Thyroid gland (tissue), 4 donors: ENCODE measurements around the gene GLIS2. TPM values are rescaled to one million over a fixed set of nuclear protein-coding genes. Genes with fewer than 3 reads are reported as not detected.

Experiments
- DNase-seq, 2 donors: peaks; one replicate each; pipeline ENCODE4 v3.0.0-alpha.2; 2019
- H3K27ac ChIP-seq, 3 donors: fragments of 200-600 bp; sonication (generic); 1 replicate in 2 of 3; 2 replicates in 1 of 3; pipeline ENCODE4 v1.5.1; 2016 to 2019; ENCODE audit warnings: mild to moderate bottlenecking in 1 of 3, moderate library complexity in 1 of 3
- H3K27me3 ChIP-seq: fragments of 200-600 bp; sonication (generic); one replicate; pipeline ENCODE4 v1.5.1; 2019
- H3K36me3 ChIP-seq, 2 donors: fragments of 200-600 bp; sonication (generic); one replicate each; pipeline ENCODE4 v1.5.1; 2016 to 2019
- H3K4me1 ChIP-seq, 2 donors: fragments of 200-600 bp; sonication (generic); one replicate each; pipeline ENCODE4 v1.5.1; 2017 to 2019
- H3K4me3 ChIP-seq, 3 donors: fragments of 200-600 bp; sonication (generic); replicated peaks in 1 of 3; 1 replicate in 2 of 3; 2 replicates in 1 of 3; pipeline ENCODE4 v1.5.1; 2016; ENCODE audit warnings: mild to moderate bottlenecking in 1 of 3
- H3K9me3 ChIP-seq: fragments of 200-600 bp; sonication (generic); one replicate; pipeline ENCODE4 v1.5.1; 2017
- POLR2A ChIP-seq, 2 donors: fragments of 450-650 bp; IDR thresholded peaks; one replicate each; pipeline ENCODE4 v1.6.1; 2017; ENCODE audit warnings: antibody characterized with exemption in 2 of 2, mild to moderate bottlenecking in 2 of 2, moderate library complexity in 1 of 2
- WGBS, 2 donors: methylation state at CpG; one replicate each; pipeline ENCODE4 v1.1.5; 2017; 5-methylcytosine and 5-hydroxymethylcytosine counted together
- intact Hi-C: fragments of 100-400 bp; cut with DNase I; formaldehyde crosslinking; loops from one replicate; pipeline ENCODE4 v1.15.1; 2023
- total RNA-seq, 4 donors: library from RNA; depleted of rRNA; stranded (reverse); fragments of >200 nt; gene quantifications; one replicate each; pipeline ENCODE4 v1.2.3, GENCODE V29; 2016
- TF ChIP-seq, protein P1 (sequence below), 6 experiments: fragments of 200-600 bp in 3 of 6; fragments of 450-650 bp in 3 of 6; sonication (generic) in 3 of 6; IDR thresholded peaks; one replicate each; pipeline ENCODE4 v1.5.1; 2016 to 2019; ENCODE audit warnings: antibody characterized with exemption in 6 of 6, mild to moderate bottlenecking in 2 of 6, inconsistent platforms in 1 of 6, moderate library complexity in 1 of 6

The GLIS2 gene
- 1 to 10 TPM; 5.5 to 7.6 (median 6.7) TPM for total RNA-seq

DNA sequence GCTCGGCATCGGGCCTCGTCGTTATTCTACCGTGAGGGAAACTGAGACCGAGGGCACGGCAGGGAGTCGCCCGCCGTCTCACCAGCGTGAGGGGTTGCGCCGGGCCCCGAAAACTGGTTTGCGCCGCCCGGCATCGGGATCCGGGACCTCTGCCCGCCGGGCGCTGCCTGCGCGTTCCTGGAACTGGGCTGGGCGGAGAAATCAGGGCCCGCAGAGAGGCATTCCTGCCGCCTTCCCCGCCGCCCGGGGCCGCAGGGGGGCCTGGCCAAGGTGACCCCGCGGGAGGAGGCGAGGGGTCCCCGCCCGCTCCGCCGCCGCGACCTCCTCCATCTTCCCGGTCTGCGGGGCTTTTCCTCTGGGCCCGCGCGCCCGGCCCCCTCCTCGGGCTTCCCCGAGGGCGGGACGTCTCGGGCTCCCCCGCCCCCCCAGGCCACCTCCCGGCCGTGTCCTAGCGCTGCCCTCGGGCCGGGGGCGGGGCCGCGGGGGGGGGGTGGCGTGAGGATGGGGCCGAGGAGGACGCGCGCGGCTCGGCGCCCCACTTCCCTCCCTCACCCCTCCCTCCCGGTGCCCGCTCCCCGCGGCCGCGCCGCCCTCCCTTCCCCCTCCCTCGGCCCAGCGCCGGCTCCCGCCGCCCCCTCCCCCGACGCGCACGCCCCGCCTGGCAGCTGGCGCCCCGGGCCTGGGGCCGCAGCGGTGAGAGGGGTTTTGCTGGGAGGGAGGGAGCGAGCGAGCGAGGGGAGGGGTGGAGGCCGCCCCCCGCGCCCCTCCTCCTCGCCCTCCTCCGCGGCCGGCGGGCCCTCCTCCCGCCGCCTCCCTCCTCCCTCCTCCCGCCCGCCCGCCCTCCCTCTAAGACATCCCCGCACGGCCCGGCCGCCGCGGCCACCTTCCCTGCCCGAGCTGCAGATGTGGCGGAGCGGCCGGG lies at the start of gene GLIS2:
GLIS2 (plus strand) TSS at position 882 of the 922 bp plus-strand sequence. CDS start 16,214 bp downstream, outside the sequence.
- intact Hi-C loops = no loop called here
- peak; percentile 83 to 85 for DNase-seq
- Histone ChIP-seq H3K9me3 (no peaks in the 10 kb centered on the region), H3K27ac (peak within 1 kb of the TSS; percentile 93 to 98 (median 95)), H3K4me3 (peak within 1 kb of the TSS; percentile 58 to 62 (median 60)), H3K4me1 (peaks cover 44 to 49% of the 10 kb centered on the region in 2 donors), H3K36me3 (no peaks in the 10 kb centered on the region), H3K27me3 (no peaks in the 10 kb centered on the region)
- WGBS, 2 donors = 0% methylated on average over 9 to 16 of the region's 115 CpGs
- peak in 1 of 2 donors; percentile 65 for TF ChIP-seq POLR2A (IDR thresholded peaks at IDR 0.05)
- TF ChIP-seq, protein P1, sequence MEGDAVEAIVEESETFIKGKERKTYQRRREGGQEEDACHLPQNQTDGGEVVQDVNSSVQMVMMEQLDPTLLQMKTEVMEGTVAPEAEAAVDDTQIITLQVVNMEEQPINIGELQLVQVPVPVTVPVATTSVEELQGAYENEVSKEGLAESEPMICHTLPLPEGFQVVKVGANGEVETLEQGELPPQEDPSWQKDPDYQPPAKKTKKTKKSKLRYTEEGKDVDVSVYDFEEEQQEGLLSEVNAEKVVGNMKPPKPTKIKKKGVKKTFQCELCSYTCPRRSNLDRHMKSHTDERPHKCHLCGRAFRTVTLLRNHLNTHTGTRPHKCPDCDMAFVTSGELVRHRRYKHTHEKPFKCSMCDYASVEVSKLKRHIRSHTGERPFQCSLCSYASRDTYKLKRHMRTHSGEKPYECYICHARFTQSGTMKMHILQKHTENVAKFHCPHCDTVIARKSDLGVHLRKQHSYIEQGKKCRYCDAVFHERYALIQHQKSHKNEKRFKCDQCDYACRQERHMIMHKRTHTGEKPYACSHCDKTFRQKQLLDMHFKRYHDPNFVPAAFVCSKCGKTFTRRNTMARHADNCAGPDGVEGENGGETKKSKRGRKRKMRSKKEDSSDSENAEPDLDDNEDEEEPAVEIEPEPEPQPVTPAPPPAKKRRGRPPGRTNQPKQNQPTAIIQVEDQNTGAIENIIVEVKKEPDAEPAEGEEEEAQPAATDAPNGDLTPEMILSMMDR (IDR thresholded peaks at IDR 0.05) = no peak

DNA sequence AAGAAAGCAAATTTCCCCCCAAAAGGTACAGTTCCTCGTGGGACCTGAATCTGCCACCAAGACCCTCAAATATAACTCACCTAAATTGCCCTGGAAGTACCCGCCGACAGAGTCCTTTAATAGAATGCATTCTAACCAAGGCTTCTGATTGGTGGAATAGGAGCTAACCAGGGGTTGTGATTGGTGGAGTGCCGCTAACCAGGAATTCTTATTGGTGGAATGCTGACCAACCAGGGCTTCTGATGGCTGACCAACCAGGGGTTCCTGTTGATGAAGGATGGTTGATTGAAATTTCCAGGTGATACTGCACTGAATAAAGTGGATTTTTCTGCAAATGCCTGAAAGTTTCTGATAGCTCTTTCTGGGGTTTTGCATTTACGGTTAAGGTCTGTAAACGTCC lies 49.5 kb upstream of the GLIS2 start:
- 89 to 95% methylated on average over 6 of the region's 6 CpGs for WGBS, 2 donors
- Histone ChIP-seq H3K27ac (no peak overlapping the region), H3K27me3 (no peaks in the 10 kb centered on the region), H3K36me3 (no peaks in the 10 kb centered on the region), H3K4me3 (no peak overlapping the region), H3K4me1 (peaks cover 8 to 18% of the 10 kb centered on the region in 2 donors), H3K9me3 (no peaks in the 10 kb centered on the region)
- DNase-seq = no peak
- intact Hi-C loops = no loop called here
- no peak for TF ChIP-seq POLR2A (IDR thresholded peaks at IDR 0.05)
- TF ChIP-seq, protein P1 (IDR thresholded peaks at IDR 0.05) = no peak

DNA sequence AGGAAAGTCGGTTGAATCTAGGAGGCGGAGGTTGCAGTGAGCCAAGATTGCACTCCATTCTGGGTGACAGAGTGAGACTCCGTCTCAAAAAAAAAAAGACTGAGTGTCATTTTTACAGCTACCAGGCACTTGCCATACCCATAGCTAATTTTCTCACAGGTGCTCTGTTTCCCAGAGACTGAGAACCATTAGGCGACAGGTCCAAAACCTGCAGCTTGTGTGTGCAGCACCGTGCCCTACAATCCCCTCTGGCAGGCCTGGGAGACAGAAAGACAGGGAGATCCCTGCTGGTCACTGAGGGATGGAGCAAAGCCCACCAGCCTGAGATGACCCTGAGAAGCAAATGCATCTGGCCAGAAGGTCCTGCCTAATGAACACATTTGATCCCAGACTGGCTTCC lies 45.8 kb upstream of the GLIS2 start:
- intact Hi-C loops = no loop called here
- no peaks in the 10 kb centered on the region for H3K27me3 ChIP-seq
- WGBS, 2 donors = 92 to 99% methylated on average over 5 of the region's 5 CpGs

DNA sequence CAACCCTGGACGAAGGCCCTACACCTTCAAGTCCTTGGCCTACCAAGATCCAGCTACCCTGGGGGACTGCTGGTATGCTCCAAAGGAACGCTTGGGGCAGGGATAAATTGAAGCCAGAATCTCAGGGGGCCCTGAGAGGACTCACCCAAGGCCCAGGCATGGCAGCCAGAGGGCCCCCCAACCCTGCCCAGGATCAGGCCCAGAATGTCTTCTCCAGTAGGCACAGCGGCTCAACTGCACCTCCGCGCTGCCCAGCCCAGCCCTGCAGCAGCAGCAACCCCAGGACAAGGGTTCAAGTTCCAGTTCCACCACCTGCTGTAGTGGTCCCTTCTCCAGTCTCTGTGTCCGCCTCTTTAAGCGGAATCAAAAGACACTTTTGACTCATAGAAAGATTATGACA lies 45.3 kb upstream of the GLIS2 start:
- DNase-seq = no peak
- 90% methylated on average over 5 to 7 of the region's 7 CpGs for WGBS, 2 donors
- H3K36me3 ChIP-seq = no peaks in the 10 kb centered on the region
- TF ChIP-seq POLR2A (IDR thresholded peaks at IDR 0.05) = no peak
- TF ChIP-seq, protein P1 (IDR thresholded peaks at IDR 0.05) = no peak
- H3K4me1 ChIP-seq = peaks cover 8 to 12% of the 10 kb centered on the region in 2 donors
- H3K9me3 ChIP-seq = no peaks in the 10 kb centered on the region
- no peak overlapping the region for H3K4me3 ChIP-seq
- no peaks in the 10 kb centered on the region for H3K27me3 ChIP-seq
- intact Hi-C loops = no loop called here
- no peak overlapping the region for H3K27ac ChIP-seq

More for the DNA sequence above, 45.8 kb upstream of the GLIS2 start:
- peaks cover 8 to 12% of the 10 kb centered on the region in 2 donors for H3K4me1 ChIP-seq
- no peaks in the 10 kb centered on the region for H3K36me3 ChIP-seq
- no peak for DNase-seq
- H3K4me3 ChIP-seq = no peak overlapping the region
- TF ChIP-seq, protein P1 (IDR thresholded peaks at IDR 0.05) = no peak
- TF ChIP-seq POLR2A (IDR thresholded peaks at IDR 0.05) = no peak
- H3K27ac ChIP-seq = no peak overlapping the region
- no peaks in the 10 kb centered on the region for H3K9me3 ChIP-seq
